GM18868 (cell line): Measurements from ENCODE around the gene MRO.

Source experiments
- ATAC-seq: cut with Tn5 transposase; IDR thresholded peaks from one replicate; pipeline ENCODE4 v1.9.1; 2021; ENCODE audit warnings: mild to moderate bottlenecking, moderate library complexity; ENCODE audit not compliant: unreplicated experiment

MRO gene

DNA sequence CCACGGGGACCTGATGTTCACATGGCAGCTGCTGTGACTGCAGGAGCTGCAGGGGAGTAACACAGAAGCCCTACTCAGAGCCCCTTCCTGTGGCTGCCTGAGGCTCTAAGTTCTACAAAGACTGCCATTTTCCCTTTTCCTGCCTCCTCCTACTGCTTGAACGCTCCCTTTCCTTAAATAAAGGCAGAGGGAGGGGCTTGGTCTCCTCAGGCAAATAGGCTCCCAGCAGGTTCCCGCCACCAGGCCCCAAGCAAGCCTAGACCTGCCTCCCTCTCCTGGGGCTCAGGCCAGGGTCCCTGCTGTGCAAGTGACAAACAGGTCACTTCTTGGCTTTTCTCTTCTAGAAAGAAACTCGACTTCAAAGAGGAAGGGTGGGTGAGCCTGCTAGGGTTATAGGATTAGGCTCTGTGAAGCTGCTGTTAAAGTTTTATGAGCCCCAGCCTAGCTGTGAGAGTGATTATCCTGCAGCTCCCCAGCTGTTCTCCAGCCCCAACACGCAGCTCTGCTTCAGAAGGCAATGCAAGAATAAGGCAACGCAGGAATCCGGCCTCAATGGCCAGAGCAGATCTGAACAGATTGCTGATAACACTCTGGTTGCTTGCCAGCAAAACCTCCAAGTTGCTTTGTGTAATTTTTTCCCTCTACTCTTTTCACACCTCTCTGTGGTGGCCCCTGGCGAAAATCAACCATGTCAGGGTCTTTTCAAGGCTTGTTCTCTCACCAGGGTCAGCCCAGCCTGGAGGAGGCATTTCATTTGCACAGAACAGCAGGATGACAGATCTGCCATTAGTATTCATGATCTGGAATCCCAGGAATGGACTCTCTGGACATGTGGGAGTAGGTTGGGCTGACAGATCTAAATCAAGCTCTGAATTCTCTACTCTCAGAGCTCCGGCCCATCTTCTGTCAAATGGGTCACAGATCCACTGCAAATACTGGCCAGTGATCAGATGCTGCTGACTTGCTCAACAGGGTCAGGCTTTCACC lies 71.3 kb downstream of the MRO start:
- no peak for ATAC-seq

DNA sequence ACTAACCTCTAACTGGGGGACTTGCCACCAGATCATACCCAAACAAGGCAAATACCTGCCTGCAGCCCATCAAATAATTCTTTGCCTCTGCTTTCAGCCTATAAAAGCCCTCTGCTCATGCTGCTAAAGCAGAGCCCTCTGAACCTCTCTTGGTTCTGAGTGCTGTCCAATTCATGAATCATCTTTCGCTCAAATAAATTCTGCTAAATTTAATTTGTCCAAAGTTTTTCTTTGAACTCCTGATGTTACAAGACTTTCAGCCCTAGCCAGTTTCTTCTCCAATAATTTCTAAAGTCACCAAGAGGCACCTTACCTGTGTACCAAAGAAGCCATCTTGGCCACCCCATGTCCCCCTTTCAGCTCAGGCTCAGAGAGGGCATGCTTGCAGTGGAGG lies 72.0 kb downstream of the MRO start:
- no peak for ATAC-seq

DNA sequence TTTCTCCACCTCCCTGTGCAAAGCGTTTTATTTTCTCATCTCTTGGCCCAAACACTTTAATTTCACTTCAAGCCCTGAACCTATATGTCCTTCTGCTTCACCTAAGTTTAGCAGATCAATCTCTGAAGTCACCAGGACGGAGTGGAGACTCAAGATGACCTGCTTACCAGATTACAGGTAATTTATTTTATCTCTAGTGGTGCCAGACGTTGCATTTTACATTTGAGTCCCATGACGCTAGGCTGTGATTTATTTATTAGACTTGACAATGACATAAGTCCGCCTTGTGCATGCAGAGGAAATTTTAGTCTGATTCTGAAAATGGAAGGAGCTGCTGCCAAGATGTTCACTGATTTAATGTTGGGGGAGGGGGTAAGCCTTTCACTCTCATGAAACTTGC lies 73.9 kb downstream of the MRO start:
- no peak for ATAC-seq
